ENCODE results near the gene TLDC2. TPM values are rescaled to one million over a fixed set of nuclear protein-coding genes. Genes with fewer than 3 reads are reported as not detected.

The TLDC2 gene
- total RNA-seq, 1 donor, result not detected

- no peak overlapping the region for H3K4me2 ChIP-seq (ENCODE audit: insufficient read depth, low read length)
- DNase-seq (ENCODE audit: insufficient read length, low spot score, missing footprints), result no peak
- H3K36me3 ChIP-seq (ENCODE audit: insufficient read depth, low read length), result no peaks in the 10 kb centered on the region
- no peaks in the 10 kb centered on the region for H3K79me2 ChIP-seq (ENCODE audit: insufficient read depth, low read length)
- no peak for TF ChIP-seq CTCF (IDR thresholded peaks at IDR 0.05; ENCODE audit: extremely low read depth, low read depth, low read length)
- no peak overlapping the region for H3K27ac ChIP-seq (ENCODE audit: low read depth, low read length)
- no peaks in the 10 kb centered on the region for H4K20me1 ChIP-seq (ENCODE audit: insufficient read depth, low read length)
- no peaks in the 10 kb centered on the region for H3K4me1 ChIP-seq (ENCODE audit: insufficient read depth, low read length)
- H3K27me3 ChIP-seq (ENCODE audit: insufficient read depth, low read length), result no peaks in the 10 kb centered on the region
- H2AFZ ChIP-seq (ENCODE audit: low read length), result no peak overlapping the region
- no peaks in the 10 kb centered on the region for H3K9me3 ChIP-seq (ENCODE audit: low read depth, low read length)
- no peak overlapping the region for H3K4me3 ChIP-seq (ENCODE audit: insufficient read depth, low read length)
These were observed 41.3 kb downstream of the TLDC2 start for GRCh38 chr20:36917240-36917639.

GRCh38 chr20:36917943-36918342 is 42.0 kb downstream of the TLDC2 start:
- no peak overlapping the region for H3K4me2 ChIP-seq (ENCODE audit: insufficient read depth, low read length)
- H3K27ac ChIP-seq (ENCODE audit: low read depth, low read length), result no peak overlapping the region
- H3K79me2 ChIP-seq (ENCODE audit: insufficient read depth, low read length), result no peaks in the 10 kb centered on the region
- no peaks in the 10 kb centered on the region for H3K4me1 ChIP-seq (ENCODE audit: insufficient read depth, low read length)
- no peaks in the 10 kb centered on the region for H3K27me3 ChIP-seq (ENCODE audit: insufficient read depth, low read length)
- H3K9me3 ChIP-seq (ENCODE audit: low read depth, low read length), result no peaks in the 10 kb centered on the region
- H2AFZ ChIP-seq (ENCODE audit: low read length), result no peak overlapping the region
- no peak for DNase-seq (ENCODE audit: insufficient read length, low spot score, missing footprints)
- H3K4me3 ChIP-seq (ENCODE audit: insufficient read depth, low read length), result no peak overlapping the region
- TF ChIP-seq CTCF (IDR thresholded peaks at IDR 0.05; ENCODE audit: extremely low read depth, low read depth, low read length), result no peak
- H3K36me3 ChIP-seq (ENCODE audit: insufficient read depth, low read length), result no peaks in the 10 kb centered on the region
- H4K20me1 ChIP-seq (ENCODE audit: insufficient read depth, low read length), result no peaks in the 10 kb centered on the region

GRCh38 chr20:36919715-36920333 is 43.9 kb downstream of the TLDC2 start:
- Histone ChIP-seq H2AFZ (ENCODE audit: low read length) (no peak overlapping the region), H3K36me3 (ENCODE audit: insufficient read depth, low read length) (no peaks in the 10 kb centered on the region), H3K27me3 (ENCODE audit: insufficient read depth, low read length) (no peaks in the 10 kb centered on the region), H3K4me3 (ENCODE audit: insufficient read depth, low read length) (no peak overlapping the region), H3K79me2 (ENCODE audit: insufficient read depth, low read length) (no peaks in the 10 kb centered on the region), H4K20me1 (ENCODE audit: insufficient read depth, low read length) (no peaks in the 10 kb centered on the region), H3K27ac (ENCODE audit: low read depth, low read length) (no peak overlapping the region), H3K9me3 (ENCODE audit: low read depth, low read length) (no peaks in the 10 kb centered on the region), H3K4me2 (ENCODE audit: insufficient read depth, low read length) (no peak overlapping the region), H3K4me1 (ENCODE audit: insufficient read depth, low read length) (no peaks in the 10 kb centered on the region)
- DNase-seq (ENCODE audit: insufficient read length, low spot score, missing footprints), result no peak
- TF ChIP-seq CTCF (IDR thresholded peaks at IDR 0.05; ENCODE audit: extremely low read depth, low read depth, low read length), result peak; percentile 88

- no peak overlapping the region for H3K27ac ChIP-seq (ENCODE audit: low read depth, low read length)
- H3K79me2 ChIP-seq (ENCODE audit: insufficient read depth, low read length), result no peaks in the 10 kb centered on the region
- no peaks in the 10 kb centered on the region for H3K4me1 ChIP-seq (ENCODE audit: insufficient read depth, low read length)
- DNase-seq (ENCODE audit: insufficient read length, low spot score, missing footprints), result no peak
- no peak overlapping the region for H3K4me2 ChIP-seq (ENCODE audit: insufficient read depth, low read length)
- TF ChIP-seq CTCF (IDR thresholded peaks at IDR 0.05; ENCODE audit: extremely low read depth, low read depth, low read length), result no peak
- no peaks in the 10 kb centered on the region for H3K36me3 ChIP-seq (ENCODE audit: insufficient read depth, low read length)
- no peak overlapping the region for H3K4me3 ChIP-seq (ENCODE audit: insufficient read depth, low read length)
- H3K27me3 ChIP-seq (ENCODE audit: insufficient read depth, low read length), result no peaks in the 10 kb centered on the region
- H3K9me3 ChIP-seq (ENCODE audit: low read depth, low read length), result no peaks in the 10 kb centered on the region
- no peak overlapping the region for H2AFZ ChIP-seq (ENCODE audit: low read length)
- no peaks in the 10 kb centered on the region for H4K20me1 ChIP-seq (ENCODE audit: insufficient read depth, low read length)
These were observed 44.4 kb downstream of the TLDC2 start for GRCh38 chr20:36920334-36920730.

Measured in osteoblast (primary cell).